Dermis blood vessel endothelial cell (primary cell): ENCODE results near the gene RIPK3. TPM values are rescaled to one million over a fixed set of nuclear protein-coding genes. Genes with fewer than 3 reads are reported as not detected.
A peak's percentile ranks its signal among the peaks of the same experiment; 100 is the strongest.

Experiments used
- DNase-seq: peaks from one replicate; pipeline ENCODE4 v3.0.0; 2010
- total RNA-seq: library from RNA; depleted of rRNA; stranded (reverse); fragments of >200 nt; gene quantifications from 2 replicates; pipeline ENCODE4 v1.2.3, GENCODE V29; 2014

Gene RIPK3
- total RNA-seq, 1 donor from 2014 or later: 5.8 TPM

GRCh38 chr14:24321212-24321975 is 18.4 kb downstream of the RIPK3 start:
- DNase-seq: no peak

GRCh38 chr14:24317141-24317928 is 22.5 kb downstream of the RIPK3 start:
- no peak for DNase-seq

GRCh38 chr14:24316597-24316950 is 23.2 kb downstream of the RIPK3 start:
- no peak for DNase-seq

DNA sequence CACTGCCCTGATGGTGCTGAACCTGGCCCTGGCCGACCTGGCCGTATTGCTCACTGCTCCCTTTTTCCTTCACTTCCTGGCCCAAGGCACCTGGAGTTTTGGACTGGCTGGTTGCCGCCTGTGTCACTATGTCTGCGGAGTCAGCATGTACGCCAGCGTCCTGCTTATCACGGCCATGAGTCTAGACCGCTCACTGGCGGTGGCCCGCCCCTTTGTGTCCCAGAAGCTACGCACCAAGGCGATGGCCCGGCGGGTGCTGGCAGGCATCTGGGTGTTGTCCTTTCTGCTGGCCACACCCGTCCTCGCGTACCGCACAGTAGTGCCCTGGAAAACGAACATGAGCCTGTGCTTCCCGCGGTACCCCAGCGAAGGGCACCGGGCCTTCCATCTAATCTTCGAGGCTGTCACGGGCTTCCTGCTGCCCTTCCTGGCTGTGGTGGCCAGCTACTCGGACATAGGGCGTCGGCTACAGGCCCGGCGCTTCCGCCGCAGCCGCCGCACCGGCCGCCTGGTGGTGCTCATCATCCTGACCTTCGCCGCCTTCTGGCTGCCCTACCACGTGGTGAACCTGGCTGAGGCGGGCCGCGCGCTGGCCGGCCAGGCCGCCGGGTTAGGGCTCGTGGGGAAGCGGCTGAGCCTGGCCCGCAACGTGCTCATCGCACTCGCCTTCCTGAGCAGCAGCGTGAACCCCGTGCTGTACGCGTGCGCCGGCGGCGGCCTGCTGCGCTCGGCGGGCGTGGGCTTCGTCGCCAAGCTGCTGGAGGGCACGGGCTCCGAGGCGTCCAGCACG is 23.8 kb downstream of the RIPK3 start:
- DNase-seq: peak; percentile 68

DNA sequence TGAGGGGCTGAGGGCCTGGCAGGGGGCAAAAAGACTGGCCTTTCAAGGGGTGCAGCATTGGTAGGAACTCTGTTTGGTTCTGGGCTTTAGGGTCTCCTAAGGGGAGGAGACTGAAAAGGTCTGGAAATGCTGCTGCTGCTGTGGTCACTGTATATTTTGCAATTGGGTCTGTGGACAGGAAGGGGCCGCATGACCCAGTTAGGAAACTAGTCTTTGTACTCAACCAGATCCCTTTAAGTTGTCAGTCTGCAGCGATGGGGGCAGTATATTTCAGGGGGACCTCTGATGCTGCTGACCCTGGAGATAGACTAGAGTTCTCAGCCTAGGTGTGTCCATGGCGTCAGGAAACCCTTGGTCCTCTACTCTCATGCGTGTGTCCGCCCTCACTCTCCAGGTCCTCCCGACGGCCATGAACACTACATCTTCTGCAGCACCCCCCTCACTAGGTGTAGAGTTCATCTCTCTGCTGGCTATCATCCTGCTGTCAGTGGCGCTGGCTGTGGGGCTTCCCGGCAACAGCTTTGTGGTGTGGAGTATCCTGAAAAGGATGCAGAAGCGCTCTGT is 24.5 kb downstream of the RIPK3 start:
- DNase-seq: no peak

DNA sequence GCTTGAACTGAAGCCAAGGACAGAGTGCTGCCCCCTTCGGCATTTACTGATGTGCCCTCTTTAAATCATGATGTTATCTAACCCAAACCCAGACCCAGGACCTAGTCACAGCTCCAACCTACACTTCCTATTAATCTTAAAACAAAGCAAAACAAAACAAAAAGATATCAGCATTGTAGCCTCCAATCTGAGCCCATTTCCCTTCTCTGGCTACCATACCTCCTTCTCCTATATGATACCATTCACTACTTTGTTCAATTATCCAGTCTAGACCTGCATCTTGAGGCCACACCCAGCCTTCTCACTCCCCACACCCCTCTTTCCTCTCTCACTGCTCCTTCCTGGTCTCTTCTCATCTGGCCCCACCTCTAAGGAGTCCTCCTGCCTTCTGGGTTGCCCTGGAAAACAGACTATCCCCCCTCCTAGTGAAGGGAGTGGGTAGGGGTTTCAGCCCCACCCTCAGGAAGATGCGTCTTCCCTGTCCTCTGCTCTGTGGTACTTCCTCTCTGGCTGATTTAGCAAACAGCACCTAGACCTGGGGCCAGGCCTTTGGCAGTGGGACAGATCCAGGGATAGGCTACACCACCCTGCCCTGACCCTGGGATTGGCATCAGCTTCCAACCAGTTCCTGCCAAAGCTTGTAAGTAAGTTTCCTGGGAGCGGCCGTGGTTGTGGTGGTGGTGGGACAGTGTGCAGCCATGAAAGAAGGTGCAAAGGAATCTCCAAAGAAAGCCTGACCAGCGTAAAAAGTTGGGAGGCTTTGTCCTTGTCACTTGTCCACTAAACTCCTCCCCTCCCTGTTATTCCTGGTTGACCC is 25.2 kb downstream of the RIPK3 start:
- no peak for DNase-seq

- DNase-seq: no peak
Observed at GRCh38 chr14:24313913-24314312, 25.9 kb downstream of the RIPK3 start.

DNA sequence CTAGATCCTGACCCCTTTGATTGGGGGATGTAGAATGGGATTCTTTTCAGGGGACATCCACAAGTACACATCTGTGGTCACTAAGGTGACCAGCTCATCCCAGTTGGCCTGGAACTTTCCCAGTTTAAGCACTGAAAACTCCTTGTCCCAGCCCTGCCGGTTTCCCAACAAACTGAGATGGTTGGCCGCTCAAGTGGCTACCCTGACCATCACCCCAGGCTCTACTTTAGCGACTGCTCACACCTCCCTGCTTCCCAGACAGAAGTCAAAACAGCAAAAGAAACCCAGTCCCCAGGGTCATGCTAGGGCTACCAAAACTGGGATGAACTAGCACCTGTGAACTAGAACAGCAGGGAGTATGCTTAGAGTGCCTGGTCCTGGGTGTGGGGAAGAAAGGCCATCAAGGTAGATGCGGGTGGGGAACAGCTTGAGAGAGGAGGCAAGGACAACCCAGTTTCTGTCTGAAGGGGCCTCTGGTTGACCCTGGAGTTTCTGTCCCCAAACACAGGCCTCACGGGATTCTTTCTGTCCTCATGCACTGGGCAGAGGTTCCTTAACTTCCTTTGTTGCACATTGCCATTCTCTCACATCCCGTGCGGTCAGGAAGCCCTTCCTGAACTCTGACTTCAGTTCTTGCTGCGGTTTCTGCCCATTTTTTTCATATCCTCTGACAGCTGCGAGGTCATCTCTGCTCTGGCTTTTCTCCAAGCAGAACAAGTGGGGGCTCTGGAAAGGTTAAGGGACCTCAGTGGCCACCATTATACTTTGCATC is 26.9 kb downstream of the RIPK3 start:
- peak; percentile 85 for DNase-seq

DNA sequence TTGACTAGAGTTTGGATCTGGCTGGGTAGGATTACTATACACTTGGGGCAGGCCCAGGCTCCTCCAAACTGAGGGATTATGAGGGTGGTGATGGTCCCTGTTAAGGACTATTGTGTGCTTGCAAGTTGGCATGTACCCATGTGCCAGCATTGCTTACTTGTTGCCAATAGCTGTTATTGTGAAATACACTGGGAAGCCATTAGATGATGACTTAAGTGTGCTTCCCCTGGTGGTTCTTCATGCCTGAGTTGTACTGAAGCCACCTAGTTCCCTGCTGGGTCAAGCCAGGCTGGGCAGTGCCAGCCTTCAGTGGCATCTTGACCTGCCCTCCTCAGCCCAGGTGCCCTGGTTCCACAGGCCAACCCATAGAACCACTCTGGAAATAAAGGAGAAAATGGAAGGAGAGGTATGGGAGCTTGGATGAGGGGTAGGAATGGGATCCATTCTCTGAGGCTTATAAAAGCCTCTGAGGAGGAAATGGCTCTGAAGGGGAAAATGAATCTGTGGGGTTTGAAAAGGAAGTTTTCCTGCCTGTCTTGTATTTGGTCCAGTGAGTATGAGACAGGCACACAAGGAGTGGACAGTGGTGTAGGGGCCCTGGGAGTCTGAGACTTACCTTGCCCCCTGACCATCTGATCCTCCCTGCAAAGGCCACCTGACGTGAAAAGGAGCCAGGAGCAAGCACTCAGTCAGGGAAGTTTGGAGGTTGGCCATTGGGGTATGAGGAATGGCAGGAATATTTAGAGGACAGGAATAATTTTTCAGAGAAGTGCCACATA is 27.8 kb downstream of the RIPK3 start:
- no peak for DNase-seq

- peak; percentile 86 for DNase-seq
Observed at GRCh38 chr14:24310646-24311604, 28.9 kb downstream of the RIPK3 start, which contains the start of gene LTB4R. TSS of gene LTB4R (plus strand) at chr14:24311502. CDS start at chr14:24315652, 4,150 bp downstream.

DNA sequence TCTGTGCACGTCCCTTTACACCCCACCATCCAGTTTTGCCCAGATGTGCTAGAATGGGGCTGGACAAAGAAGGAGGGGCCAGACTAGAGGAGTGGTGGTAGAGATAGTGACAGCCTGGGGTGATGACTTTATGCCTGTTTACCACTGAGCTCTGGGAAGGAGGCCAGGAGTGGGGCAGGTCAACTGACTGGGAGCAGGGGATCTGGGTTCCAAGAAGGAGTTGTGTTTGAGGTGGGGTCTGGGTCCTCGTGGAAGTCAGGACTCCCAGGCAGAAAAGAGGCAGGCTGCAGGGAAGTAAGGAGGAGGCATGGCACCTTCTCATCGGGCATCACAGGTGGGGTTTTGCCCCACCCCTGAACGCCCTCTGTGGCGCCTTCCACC is 29.5 kb downstream of the RIPK3 start:
- no peak for DNase-seq

- DNase-seq: no peak
Observed at GRCh38 chr14:24309538-24310264, 30.1 kb downstream of the RIPK3 start, which contains the start of gene LTB4R2. TSS of gene LTB4R2 (plus strand) at chr14:24310140. CDS start at chr14:24310665, 525 bp downstream.

- no peak for DNase-seq
Observed at GRCh38 chr14:24308342-24309124, 31.3 kb downstream of the RIPK3 start.

- DNase-seq: peak; percentile 79
Observed at GRCh38 chr14:24307575-24308341, 32.0 kb downstream of the RIPK3 start, which contains the start of gene CIDEB. TSS of gene CIDEB (minus strand) at chr14:24307977. CDS start at chr14:24307858, 119 bp downstream.

DNA sequence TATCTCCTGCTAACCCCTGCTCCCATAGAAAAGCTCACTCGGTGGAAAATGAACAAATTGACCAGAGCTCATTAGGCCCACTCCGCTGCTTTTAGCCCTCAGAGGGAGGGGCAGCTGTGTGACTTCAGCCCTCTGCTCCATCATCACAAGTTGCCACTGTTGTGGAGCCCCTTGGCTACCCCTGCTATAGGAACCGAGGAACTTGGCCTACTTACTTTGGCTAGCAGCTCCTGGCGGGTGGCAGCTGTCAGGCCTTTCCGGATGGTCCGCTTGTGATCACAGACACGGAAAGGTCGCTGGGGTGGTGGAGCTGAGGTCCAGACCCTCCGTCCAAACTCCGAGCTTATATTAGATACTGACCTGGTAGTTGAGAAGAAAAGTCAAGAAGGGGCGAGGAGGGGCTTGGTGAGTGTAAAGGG is 32.6 kb downstream of the RIPK3 start:
- DNase-seq: no peak

GRCh38 chr14:24304019-24304387 is 35.8 kb downstream of the RIPK3 start:
- no peak for DNase-seq
